Measurements from ENCODE around the gene OR7A5.
"Not testable (repeated sequence)": the region's sequence is repeated elsewhere in the genome, so short reads cannot be mapped to it uniquely, and the experiment has no call there.

OR7A5 gene

GRCh38 chr19:14809272-14810057 lies 25.5 kb downstream of the OR7A5 start:
- CTCF ChIA-PET, result no interaction called here
- no peaks in the 10 kb centered on the region for H3K36me3 Mint-ChIP-seq
- no peaks in the 10 kb centered on the region for H3K9me3 Mint-ChIP-seq
- no peak for DNase-seq
- H3K4me3 Mint-ChIP-seq, result no peak overlapping the region
- H3K27me3 Mint-ChIP-seq, result peaks cover 7% of the 10 kb centered on the region
- no peaks in the 10 kb centered on the region for H3K4me1 Mint-ChIP-seq
- no peak overlapping the region for H3K27ac Mint-ChIP-seq

- Mint-ChIP-seq H3K9me3 (no peaks in the 10 kb centered on the region), H3K27me3 (peaks cover 6% of the 10 kb centered on the region), H3K4me3 (no peak overlapping the region), H3K36me3 (no peaks in the 10 kb centered on the region), H3K27ac (no peak overlapping the region), H3K4me1 (no peaks in the 10 kb centered on the region)
- CTCF ChIA-PET, result no interaction called here
- no peak for DNase-seq
Measured at GRCh38 chr19:14804765-14805164, 30.2 kb downstream of the OR7A5 start.

- Mint-ChIP-seq H3K4me3 (no peak overlapping the region), H3K9me3 (no peaks in the 10 kb centered on the region), H3K36me3 (no peaks in the 10 kb centered on the region), H3K4me1 (no peaks in the 10 kb centered on the region), H3K27ac (no peak overlapping the region), H3K27me3 (no peaks in the 10 kb centered on the region)
- CTCF ChIA-PET, result no interaction called here
- no peak for DNase-seq
Measured at GRCh38 chr19:14798760-14799159, 36.2 kb downstream of the OR7A5 start.

DNA sequence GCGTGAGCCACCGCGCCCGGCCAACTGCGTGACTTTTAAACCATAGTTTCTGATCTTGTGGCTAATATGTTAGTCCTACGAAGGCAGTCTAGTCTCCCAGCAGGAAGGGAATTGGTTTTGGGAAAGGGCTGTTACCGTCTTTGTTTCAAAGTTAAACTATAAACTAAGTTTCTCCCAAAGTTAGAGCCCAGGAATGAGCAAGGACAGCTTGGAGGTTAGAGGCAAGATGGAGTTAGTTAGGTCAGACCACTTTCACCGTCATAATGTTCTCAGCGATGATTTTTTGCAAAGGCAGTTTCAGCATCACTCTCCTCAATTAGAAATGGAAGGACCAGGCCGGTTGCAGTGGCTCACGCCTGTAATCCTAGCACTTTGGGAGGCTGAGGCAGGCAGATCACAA lies 39.0 kb downstream of the OR7A5 start:
- no peak for DNase-seq
- H3K27ac Mint-ChIP-seq, result no peak overlapping the region

DNA sequence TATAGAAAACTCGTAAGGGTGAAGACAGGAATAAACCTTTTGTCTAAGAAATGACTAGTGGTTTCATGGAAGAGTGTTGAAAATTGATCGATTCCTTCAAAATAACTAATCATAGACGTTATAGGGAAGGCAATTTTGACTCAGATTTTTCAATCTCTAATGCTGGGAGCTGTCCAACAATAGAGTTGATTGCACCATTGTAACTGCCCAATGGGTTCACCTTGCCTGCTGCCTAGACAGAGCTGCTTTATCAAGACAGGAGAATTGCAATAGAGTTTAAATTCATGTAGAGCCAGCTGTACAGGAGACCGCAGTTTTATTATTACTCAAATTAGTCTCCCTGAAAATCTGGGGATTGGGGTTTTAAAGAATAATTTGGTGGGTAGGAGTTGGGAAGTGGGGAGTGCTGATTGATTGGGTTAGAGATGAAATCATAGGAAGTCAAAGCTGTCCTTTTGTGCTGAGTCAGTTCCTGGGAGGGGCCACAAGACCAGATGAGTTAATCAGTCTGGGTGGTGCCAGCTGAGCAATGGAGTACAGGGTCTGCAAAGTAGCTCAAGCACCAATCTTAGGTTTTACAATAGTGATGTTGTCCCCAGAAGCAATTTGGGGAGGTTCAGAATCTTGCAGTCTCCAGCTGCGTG lies 39.8 kb downstream of the OR7A5 start:
- CTCF ChIA-PET, result interaction anchor here (0.6 to 0.8 kb wide), 2 partner anchors 9 to 1277 kb away, joined by 3 read pairs; no protein-coding TSS in a partner anchor
- no peaks in the 10 kb centered on the region for H3K9me3 Mint-ChIP-seq
- no peaks in the 10 kb centered on the region for H3K4me1 Mint-ChIP-seq
- no peak overlapping the region for H3K4me3 Mint-ChIP-seq
- H3K27me3 Mint-ChIP-seq, result peaks cover 4% of the 10 kb centered on the region
- DNase-seq, result no peak
- no peaks in the 10 kb centered on the region for H3K36me3 Mint-ChIP-seq
- H3K27ac Mint-ChIP-seq, result no peak overlapping the region

More for the DNA sequence above, 39.0 kb downstream of the OR7A5 start:
- no peaks in the 10 kb centered on the region for H3K9me3 Mint-ChIP-seq
- no peak overlapping the region for H3K4me3 Mint-ChIP-seq
- H3K4me1 Mint-ChIP-seq, result no peaks in the 10 kb centered on the region
- H3K36me3 Mint-ChIP-seq, result no peaks in the 10 kb centered on the region
- peaks cover 3% of the 10 kb centered on the region for H3K27me3 Mint-ChIP-seq
- CTCF ChIA-PET, result no interaction called here

GRCh38 chr19:14792250-14792649 lies 42.7 kb downstream of the OR7A5 start:
- CTCF ChIA-PET, DNase-seq, H3K27ac Mint-ChIP-seq, H3K4me3 Mint-ChIP-seq, H3K36me3 Mint-ChIP-seq, H3K4me1 Mint-ChIP-seq, H3K27me3 Mint-ChIP-seq, H3K9me3 Mint-ChIP-seq: not testable (repeated sequence)

- CTCF ChIA-PET, result interaction anchor here (0.6 to 1.5 kb wide), 7 partner anchors 8 to 106 kb away, joined by 3 to 5 read pairs (median 3); partner anchors contain the start of gene ADGRE2
- H3K4me3 Mint-ChIP-seq, result no peak overlapping the region
- no peak for DNase-seq
Measured at GRCh38 chr19:14786421-14786851, 48.5 kb downstream of the OR7A5 start.

GRCh38 chr19:14785102-14785793 lies 49.7 kb downstream of the OR7A5 start:
- not testable (repeated sequence) for DNase-seq, H3K27ac Mint-ChIP-seq, H3K4me3 Mint-ChIP-seq, H3K9me3 Mint-ChIP-seq, H3K36me3 Mint-ChIP-seq
- peaks cover 11% of the 10 kb centered on the region for H3K4me1 Mint-ChIP-seq
- peaks cover 23% of the 10 kb centered on the region for H3K27me3 Mint-ChIP-seq
- CTCF ChIA-PET, result interaction anchor here (1.5 kb wide), 1 partner anchor 8 kb away, joined by 5 read pairs; no protein-coding TSS in a partner anchor

More at GRCh38 chr19:14786421-14786851, 48.5 kb downstream of the OR7A5 start:
- Mint-ChIP-seq H3K27ac (no peak overlapping the region), H3K9me3 (no peaks in the 10 kb centered on the region), H3K36me3 (no peaks in the 10 kb centered on the region), H3K27me3 (peaks cover 23% of the 10 kb centered on the region), H3K4me1 (peaks cover 11% of the 10 kb centered on the region)

- CTCF ChIA-PET, result interaction anchor here (1.5 kb wide), 1 partner anchor 8 kb away, joined by 5 read pairs; no protein-coding TSS in a partner anchor
- H3K27me3 Mint-ChIP-seq, result peaks cover 23% of the 10 kb centered on the region
Measured at GRCh38 chr19:14784730-14785101, 50.3 kb downstream of the OR7A5 start.

GRCh38 chr19:14783410-14783998 lies 51.5 kb downstream of the OR7A5 start:
- H3K4me1 Mint-ChIP-seq, result peaks cover 11% of the 10 kb centered on the region
- H3K4me3 Mint-ChIP-seq, DNase-seq, H3K36me3 Mint-ChIP-seq, H3K9me3 Mint-ChIP-seq, CTCF ChIA-PET, H3K27ac Mint-ChIP-seq: not testable (repeated sequence)
- peaks cover 27% of the 10 kb centered on the region for H3K27me3 Mint-ChIP-seq

More at GRCh38 chr19:14784730-14785101, 50.3 kb downstream of the OR7A5 start:
- not testable (repeated sequence) for H3K27ac Mint-ChIP-seq, DNase-seq, H3K9me3 Mint-ChIP-seq, H3K36me3 Mint-ChIP-seq, H3K4me3 Mint-ChIP-seq
- H3K4me1 Mint-ChIP-seq, result peaks cover 11% of the 10 kb centered on the region

- no peak overlapping the region for H3K27ac Mint-ChIP-seq
- CTCF ChIA-PET, result no interaction called here
Measured at GRCh38 chr19:14782626-14783409, 52.2 kb downstream of the OR7A5 start.

GRCh38 chr19:14781713-14782536 lies 53.1 kb downstream of the OR7A5 start:
- H3K27ac Mint-ChIP-seq, H3K4me3 Mint-ChIP-seq, H3K9me3 Mint-ChIP-seq, CTCF ChIA-PET, DNase-seq, H3K36me3 Mint-ChIP-seq: not testable (repeated sequence)
- Mint-ChIP-seq H3K27me3 (peaks cover 40% of the 10 kb centered on the region), H3K4me1 (peaks cover 13% of the 10 kb centered on the region)

More at GRCh38 chr19:14782626-14783409, 52.2 kb downstream of the OR7A5 start:
- Mint-ChIP-seq H3K9me3 (no peaks in the 10 kb centered on the region), H3K4me3 (no peak overlapping the region), H3K36me3 (no peaks in the 10 kb centered on the region), H3K4me1 (peaks cover 11% of the 10 kb centered on the region), H3K27me3 (peaks cover 32% of the 10 kb centered on the region)
- no peak for DNase-seq

Measured in activated naive CD4-positive, alpha-beta T cell treated with anti-CD3 and anti-CD28 coated beads, Interleukin-2, amount 10 ng/mL, durations not matched to agents 7 days and 5 days (primary cell).